GM18858 (cell line): ENCODE data around the gene OR5AC2.

Experiments used
- ATAC-seq: cut with Tn5 transposase; IDR thresholded peaks from one replicate; pipeline ENCODE4 v1.9.1; 2021; ENCODE audit not compliant: unreplicated experiment

Gene OR5AC2

GRCh38 chr3:98086873-98087272 lies at the start of gene OR5AC2:
Gene OR5AC2, plus strand, starts transcription at chr3:98087173. Its CDS starts 0 bp downstream, at chr3:98087173.
- no peak for ATAC-seq

DNA sequence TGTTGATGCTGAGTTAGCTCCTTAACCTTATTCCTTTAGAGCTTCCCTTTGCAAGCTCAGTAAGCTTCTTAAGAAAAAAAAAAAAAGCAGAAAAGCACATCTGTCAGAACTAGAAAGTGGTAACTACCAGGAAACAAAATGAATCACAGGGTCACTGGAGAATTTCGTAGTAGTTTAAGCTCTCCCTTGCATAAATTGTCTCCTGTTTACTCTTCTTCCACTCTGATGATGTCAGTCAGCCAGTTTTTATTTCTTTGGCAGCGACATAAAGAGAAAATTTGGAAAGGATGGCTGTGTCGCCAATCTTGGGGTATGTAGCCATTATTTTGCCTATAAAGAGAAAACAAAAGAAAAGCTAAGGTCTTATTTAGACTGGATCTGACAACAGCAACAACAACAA lies 48.7 kb upstream of the OR5AC2 start:
- no peak for ATAC-seq

DNA sequence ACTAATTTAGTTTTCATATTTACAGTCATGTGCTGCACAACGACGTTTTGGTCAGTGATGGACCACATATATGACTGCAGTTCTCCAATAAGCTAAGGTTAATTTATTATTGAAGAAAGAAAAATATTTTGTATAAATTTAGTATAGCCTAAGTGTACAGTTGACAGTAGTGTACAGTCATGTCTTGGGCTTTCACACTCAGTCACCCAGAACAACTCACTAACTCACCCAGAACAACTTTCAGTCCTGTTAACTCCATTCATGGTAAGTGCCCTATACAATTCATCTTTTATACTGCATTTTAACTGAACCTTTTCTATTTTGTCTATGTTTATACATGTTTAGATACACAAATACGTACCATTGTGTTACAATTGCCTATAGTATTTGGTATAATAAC lies 48.1 kb upstream of the OR5AC2 start:
- ATAC-seq, result peak; percentile 4

DNA sequence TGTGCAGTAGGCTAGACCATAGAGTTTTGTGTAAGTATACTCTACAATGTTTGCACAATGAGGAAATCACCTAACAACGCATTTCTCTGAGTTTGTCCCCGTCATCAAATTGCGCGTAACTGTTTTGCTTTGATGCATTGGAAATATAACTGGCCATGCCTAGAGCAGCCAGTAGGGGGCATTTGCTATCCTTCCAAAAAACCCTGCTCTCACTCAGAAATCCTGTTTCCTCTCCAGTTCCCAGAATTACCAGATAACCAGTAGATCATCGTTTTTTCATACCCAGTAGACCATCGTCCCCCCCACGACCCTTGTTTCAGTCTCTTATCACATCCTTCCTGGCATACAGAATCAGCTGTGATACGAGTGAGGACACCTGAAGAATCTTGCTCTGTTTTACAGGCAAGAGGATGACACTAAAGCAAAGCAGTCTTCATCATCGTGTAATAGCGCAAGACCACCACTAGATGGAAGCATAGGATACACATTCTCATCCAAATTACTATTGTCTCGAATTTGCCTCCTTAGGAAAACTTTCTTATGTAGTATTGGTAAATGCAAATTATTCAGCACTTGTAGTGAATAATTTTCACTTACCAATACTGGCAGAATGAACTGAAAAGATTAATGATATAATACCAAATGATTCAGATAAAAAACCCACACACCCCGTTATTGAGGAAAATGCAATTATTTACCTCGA lies 47.5 kb upstream of the OR5AC2 start:
- ATAC-seq, result peak; percentile 91

DNA sequence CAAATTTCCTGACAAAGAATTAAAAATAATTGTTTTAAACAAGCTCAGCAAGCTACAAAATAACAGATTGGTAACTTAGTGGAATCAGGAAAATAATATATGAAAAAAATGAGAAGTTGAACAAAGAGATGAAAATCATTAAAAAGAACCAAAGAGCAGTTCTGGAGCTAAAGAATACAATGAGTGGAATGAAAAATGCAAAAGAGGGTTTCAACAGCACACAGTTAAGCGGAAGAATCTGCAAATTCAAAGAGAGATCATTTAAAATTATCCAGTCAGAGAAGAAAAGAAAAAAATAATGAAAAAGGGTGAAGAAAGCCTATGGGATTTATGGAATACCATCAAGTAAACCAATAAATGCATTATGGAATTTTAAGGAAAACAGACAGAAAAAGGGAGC lies 45.6 kb upstream of the OR5AC2 start:
- no peak for ATAC-seq

DNA sequence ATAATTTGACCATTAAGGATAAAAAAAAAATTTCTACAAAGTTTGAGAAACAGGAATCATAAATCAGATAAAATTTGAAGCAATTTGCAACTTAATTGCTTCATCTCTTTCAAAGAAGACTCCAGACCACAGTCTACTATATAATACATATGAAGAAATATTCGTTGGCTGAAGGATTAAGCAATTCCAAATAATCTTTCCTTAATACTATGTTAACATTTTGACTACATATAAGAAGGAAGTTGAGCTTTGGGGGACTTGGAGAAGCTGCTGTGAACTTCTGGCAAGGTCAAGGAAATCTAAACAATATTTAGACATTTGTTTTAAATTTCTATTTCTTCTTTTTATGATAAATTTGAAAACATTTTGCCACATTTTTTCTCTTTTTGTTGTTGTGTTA lies 38.4 kb upstream of the OR5AC2 start:
- no peak for ATAC-seq

DNA sequence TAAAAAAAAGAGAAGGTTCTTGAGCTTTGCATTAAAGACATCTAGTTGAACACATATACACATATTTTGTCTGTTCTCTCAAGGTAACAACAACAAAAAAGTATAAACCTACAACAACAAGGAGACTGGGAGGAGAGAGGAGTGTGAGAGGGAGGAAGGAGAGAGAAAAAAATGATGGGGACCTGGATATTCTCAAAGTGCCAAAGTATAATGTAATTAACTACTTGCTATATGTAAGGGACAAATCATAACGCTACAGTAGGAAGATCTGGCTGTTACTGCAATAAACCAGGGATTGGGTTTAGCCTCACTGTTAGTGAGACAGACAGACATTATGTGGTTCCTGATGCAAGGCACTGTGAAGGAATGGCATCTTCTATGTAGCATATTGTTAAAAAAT lies 37.7 kb upstream of the OR5AC2 start:
- ATAC-seq, result no peak

DNA sequence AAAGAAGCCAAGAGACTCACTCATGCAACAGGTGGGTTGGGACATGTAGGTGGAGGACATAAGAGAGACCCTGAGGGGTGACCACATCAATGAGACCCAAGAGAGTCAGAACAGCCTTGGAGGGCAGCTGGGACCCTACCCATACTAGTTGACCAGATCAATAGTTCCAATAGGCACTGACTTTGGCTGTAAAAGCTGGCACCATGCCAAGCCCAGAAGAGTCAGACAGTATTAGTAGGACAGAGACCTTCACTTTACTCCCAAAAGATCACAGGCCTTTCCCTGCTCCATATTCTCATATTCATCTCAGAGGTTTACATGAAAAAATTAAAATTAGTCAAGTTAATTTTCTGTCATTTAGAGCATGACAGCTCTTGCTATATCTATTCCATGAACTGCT lies 30.9 kb upstream of the OR5AC2 start:
- ATAC-seq, result no peak

DNA sequence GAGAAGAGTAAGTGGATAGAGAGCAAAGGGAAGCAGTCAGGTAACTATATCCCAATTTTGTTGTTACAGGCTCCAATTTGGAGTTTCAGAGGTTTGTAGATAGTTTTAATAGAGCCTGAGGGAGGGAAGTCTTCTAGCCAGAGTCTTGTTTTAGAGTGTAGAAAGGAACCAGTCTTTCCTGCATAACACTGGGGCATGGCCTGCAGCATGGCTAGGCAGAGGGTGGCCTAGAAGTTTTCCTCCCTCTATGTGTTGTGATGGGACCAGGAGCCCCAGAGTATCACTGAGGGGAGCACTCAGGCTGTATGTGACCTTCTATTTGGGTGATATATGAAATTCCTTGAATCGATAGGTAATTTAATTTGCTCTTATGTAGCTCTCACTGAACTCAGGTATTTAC lies 29.3 kb upstream of the OR5AC2 start:
- ATAC-seq, result no peak

DNA sequence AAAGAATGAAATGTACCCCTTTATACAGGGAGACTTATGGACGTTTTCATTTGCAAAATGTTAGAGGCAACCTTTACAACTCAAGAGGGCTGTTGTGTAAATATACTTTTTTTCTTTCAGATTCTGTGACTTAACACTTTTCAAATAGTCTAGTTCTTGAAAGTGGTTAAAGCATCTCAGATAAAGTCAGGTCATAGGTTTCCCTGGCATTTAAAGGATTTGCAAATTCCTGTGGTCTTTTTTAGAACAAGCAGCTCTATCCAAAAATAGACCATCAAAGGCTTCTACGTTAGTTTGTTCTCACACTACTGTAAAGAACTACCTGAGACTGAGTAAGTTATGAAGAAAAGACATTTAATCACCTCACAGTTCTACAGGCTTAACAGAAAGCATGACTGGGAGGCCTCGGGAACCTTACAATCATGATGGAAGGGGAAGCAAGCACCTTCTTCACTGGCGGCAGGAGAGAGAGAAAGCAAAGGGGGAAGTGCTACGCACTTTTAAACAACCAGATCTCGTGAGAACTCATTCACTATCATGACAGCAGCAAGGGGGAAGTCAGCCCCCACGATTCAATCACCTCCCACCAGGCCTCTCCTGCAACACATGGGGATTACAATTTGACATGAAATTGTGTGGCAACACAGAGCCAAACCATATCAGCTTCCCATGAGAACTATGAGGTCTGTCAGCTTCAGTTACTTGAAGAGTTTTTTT lies 28.6 kb upstream of the OR5AC2 start:
- no peak for ATAC-seq

GRCh38 chr3:98068824-98069223 lies 18.1 kb upstream of the OR5AC2 start:
- ATAC-seq, result no peak

- no peak for ATAC-seq
Observed at GRCh38 chr3:98070840-98071239, 16.1 kb upstream of the OR5AC2 start.

- no peak for ATAC-seq
Observed at GRCh38 chr3:98073486-98073885, 13.5 kb upstream of the OR5AC2 start.

GRCh38 chr3:98095882-98096281 lies 8.9 kb downstream of the OR5AC2 start:
- ATAC-seq, result no peak

- ATAC-seq, result no peak
Observed at GRCh38 chr3:98099848-98100247, 12.9 kb downstream of the OR5AC2 start.

DNA sequence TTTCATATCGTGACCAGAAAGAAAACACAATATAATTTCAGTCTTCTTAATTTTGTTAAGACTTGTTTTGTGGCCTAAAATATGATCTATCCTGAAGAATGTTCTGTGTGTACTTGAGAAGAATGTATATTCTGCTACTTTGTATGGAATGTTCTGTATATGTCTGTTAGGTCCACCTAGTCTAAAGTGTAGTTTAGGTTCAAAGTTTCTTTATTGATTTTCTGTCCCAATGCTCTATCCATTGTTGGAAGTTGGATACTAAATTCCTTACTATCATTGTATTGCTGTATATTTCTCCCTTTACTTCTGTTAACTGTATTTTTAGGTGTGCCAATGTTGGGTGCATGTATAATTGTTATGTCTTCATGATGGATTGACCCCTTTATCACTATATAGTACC lies 21.2 kb downstream of the OR5AC2 start:
- ATAC-seq, result no peak

DNA sequence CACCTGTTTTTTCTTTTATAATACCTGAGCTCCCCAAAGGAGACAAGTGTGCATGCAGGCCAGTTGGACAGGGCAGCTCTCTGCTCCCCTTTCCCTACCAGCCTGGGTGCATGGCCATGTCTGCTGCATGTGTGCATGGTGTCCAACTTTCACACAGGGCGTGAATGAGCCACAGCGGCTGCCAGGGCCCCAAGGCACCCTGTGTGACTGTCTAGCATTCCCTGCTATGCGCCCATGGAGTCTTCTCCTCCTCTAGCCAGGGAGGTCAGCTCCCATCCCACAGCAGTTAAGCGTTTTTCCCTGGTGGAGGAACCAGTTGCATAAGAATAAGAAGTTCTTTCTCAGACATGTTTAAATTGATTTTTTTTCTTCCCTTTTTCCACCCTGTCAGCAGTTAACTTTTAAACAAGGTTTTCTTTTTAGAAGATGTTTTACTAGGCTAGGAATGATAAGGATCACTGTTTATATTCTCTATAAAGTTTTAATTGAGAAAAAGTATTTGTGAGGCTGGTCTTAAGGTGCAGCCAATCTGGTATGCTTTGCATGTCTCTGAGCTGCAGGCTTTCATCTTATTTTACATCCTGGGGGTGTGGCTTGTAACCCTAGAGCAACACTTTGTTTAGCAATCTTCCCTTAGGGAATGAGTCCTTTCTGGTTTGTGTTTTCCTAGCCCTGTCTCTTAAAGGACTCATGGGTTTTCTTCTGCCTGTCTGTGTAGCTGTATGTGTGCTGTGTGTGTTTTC lies 23.0 kb downstream of the OR5AC2 start:
- ATAC-seq, result no peak

DNA sequence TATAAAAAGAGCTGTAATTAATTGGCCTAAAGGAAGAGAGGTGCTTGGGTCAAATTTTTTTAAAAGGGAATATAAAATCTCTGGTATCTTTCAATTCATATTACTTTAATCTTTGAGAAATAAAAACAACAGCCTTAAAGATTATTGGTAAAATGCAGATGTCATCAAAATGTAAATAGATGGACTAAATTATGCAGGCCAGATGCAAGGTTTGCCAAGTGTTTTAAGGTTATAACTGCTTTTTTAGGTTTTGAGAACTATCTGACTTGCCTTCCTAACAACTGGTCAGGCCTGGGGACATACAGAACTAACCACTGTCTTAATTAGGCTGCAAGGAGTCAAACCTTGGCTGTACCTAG lies 23.6 kb downstream of the OR5AC2 start:
- no peak for ATAC-seq

DNA sequence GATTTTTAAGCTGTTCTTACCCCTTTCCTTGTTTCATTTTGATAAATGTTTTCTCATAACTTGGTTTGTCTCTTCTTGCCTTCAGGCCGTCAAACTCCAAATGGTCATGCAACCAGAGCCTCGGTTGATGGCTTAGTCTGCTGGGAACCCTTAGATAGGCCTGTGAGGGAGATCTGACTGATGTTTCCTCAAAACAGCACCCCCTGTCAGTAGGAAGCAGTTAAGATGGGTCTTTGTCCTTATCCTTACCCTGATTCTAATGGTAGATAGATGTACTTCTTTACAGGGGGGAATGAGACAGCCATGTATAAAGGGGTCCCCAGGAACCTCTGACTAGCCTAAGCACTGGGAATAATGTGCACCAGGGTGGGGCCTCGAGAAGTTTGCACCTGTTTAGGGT lies 27.3 kb downstream of the OR5AC2 start:
- ATAC-seq, result no peak

- ATAC-seq, result no peak
Observed at GRCh38 chr3:98115717-98116116, 28.7 kb downstream of the OR5AC2 start.

- no peak for ATAC-seq
Observed at GRCh38 chr3:98130421-98130820, 43.4 kb downstream of the OR5AC2 start, which contains the start of gene OR5H1. Gene OR5H1, plus strand, starts transcription at chr3:98130721. Its CDS starts 1,977 bp downstream, at chr3:98132698.

DNA sequence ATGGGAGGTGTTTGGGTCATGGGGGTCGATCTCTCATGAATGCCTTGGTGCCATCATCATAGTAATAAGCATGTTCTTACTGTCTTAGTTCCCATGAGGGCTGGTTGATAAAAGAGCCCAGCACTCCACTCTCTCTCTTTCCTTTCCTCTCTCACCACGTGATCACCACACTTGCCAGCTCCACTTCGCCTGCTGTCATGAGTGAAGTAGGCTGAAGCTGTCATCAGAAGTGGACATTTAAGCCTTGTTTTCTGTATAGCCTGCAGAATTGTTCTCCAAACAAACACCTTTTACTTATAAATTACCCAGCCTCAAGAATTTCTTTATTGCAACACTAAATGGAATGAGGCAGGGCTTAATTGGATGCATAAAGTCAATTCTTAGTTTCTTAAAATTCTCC lies 49.7 kb downstream of the OR5AC2 start:
- no peak for ATAC-seq
